GM12878 (cell line): ENCODE results near the gene MTM1. TPM values are rescaled to one million over a fixed set of nuclear protein-coding genes. Genes with fewer than 3 reads are reported as not detected.
A peak's percentile ranks its signal among the peaks of the same experiment; 100 is the strongest.

ENCODE experiments used
- ATAC-seq: fragments of 200-7000 bp; cut with Tn5 transposase; 3 replicates; pipeline ENCODE4 v1.9.1; 2020; ENCODE audit warnings: mild to moderate bottlenecking, moderate library complexity
- BruUV-seq: library from RNA; stranded (reverse); fragments of 400-500 nt; replicated peaks from 2 replicates; lab custom pipeline; 2021; lab: Mats Ljungman, UMichigan
- CTCF ChIA-PET: fragments of 300-600 bp; sonication (Branson Sonifier 250); formaldehyde crosslinking; extraction: SDS; loops from one replicate; lab custom pipeline; 2021; ENCODE audit warnings: inconsistent platforms; lab: Yijun Ruan, JAX
- POLR2A ChIA-PET: fragments of 350-600 bp; formaldehyde crosslinking; extraction: SDS; loops from one replicate; lab custom pipeline; 2021; ENCODE audit warnings: inconsistent platforms; lab: Charles Lee
- RAD21 ChIA-PET: fragments of 300-600 bp; sonication (Branson Sonifier 250); formaldehyde crosslinking; loops from one replicate; lab custom pipeline; 2023; ENCODE audit warnings: antibody characterized with exemption; ENCODE audit not compliant: unreplicated experiment; lab: Charles Lee
- SMC1A ChIA-PET: fragments of 300-600 bp; sonication (Branson Sonifier 250); formaldehyde crosslinking; loops from one replicate; lab custom pipeline; 2023; ENCODE audit not compliant: unreplicated experiment, uncharacterized antibody; lab: Charles Lee
- DNase-seq: peaks from one replicate; pipeline ENCODE4 v3.0.0-alpha.2; 2011; ENCODE audit warnings: low read depth, low spot score
- FAIRE-seq: peaks from 3 replicates; lab custom pipeline; 2011; peaks lifted over from hg19 to GRCh38; lab: Jason Lieb, UNC
- H2AFZ ChIP-seq: 2 replicates; pipeline ENCODE4 v1.6.0; 2011; ENCODE audit warnings: low read depth, low read length, control low read depth; ENCODE audit not compliant: control insufficient read depth
- H3K27ac ChIP-seq: 2 replicates; pipeline ENCODE4 v1.5.1; 2011; ENCODE audit warnings: control low read depth; ENCODE audit not compliant: control insufficient read depth, insufficient read depth
- H3K27me3 ChIP-seq, 2 experiments: replicated peaks in 1 of 2; 2 replicates each; pipeline versions ENCODE4 v1.6.0 to v1.6.1; 2011; ENCODE audit warnings: low read length in 1 of 2; ENCODE audit not compliant: control insufficient read depth in 2 of 2, insufficient read depth in 2 of 2
- H3K36me3 ChIP-seq, 2 experiments: 2 replicates each; pipeline ENCODE4 v1.5.1; 2011; ENCODE audit warnings: low read length in 1 of 2; ENCODE audit not compliant: control insufficient read depth in 2 of 2, insufficient read depth in 2 of 2
- H3K4me1 ChIP-seq: 2 replicates; pipeline ENCODE4 v1.6.1; 2011; ENCODE audit warnings: mild to moderate bottlenecking, low read length, moderate library complexity, mixed read lengths; ENCODE audit not compliant: control insufficient read depth, insufficient read depth
- H3K4me2 ChIP-seq: 2 replicates; pipeline ENCODE4 v1.6.0; 2011; ENCODE audit warnings: control low read depth; ENCODE audit not compliant: control insufficient read depth, insufficient read depth
- H3K4me3 ChIP-seq: fragments of 200-600 bp; sonication (generic); 2 replicates; pipeline ENCODE4 v1.5.1; 2016
- H3K79me2 ChIP-seq: 2 replicates; pipeline ENCODE4 v1.6.0; 2011; ENCODE audit warnings: low read length; ENCODE audit not compliant: control insufficient read depth, insufficient read depth
- H3K9ac ChIP-seq: 2 replicates; pipeline ENCODE4 v1.8.0; 2011; ENCODE audit warnings: low read length, control low read depth, mixed read lengths; ENCODE audit not compliant: control insufficient read depth, insufficient read depth
- H3K9me3 ChIP-seq: replicated peaks from 3 replicates; pipeline ENCODE4 v1.5.1; 2011; ENCODE audit warnings: mild to moderate bottlenecking, low read length; ENCODE audit not compliant: control insufficient read depth, insufficient read depth
- H4K20me1 ChIP-seq: 2 replicates; pipeline ENCODE4 v1.6.0; 2011; ENCODE audit not compliant: control insufficient read depth, insufficient read depth
- BCL11A ChIP-seq: IDR thresholded peaks from 2 replicates; pipeline ENCODE4 v1.6.1; 2011; ENCODE audit warnings: low read depth, low read length
- BMI1 ChIP-seq: fragments of 450-650 bp; IDR thresholded peaks from 2 replicates; pipeline ENCODE4 v1.6.1; 2016; ENCODE audit warnings: mild to moderate bottlenecking, moderate library complexity, borderline replicate concordance
- CREB1 ChIP-seq: IDR thresholded peaks from 2 replicates; pipeline ENCODE4 v1.6.1; 2012; ENCODE audit warnings: low read depth, mild to moderate bottlenecking, inconsistent platforms
- CREM ChIP-seq: IDR thresholded peaks from 2 replicates; pipeline ENCODE4 v1.6.1; 2014; ENCODE audit warnings: antibody characterized with exemption, low read depth
- GATAD2B ChIP-seq: fragments of 450-650 bp; conservative IDR thresholded peaks from 2 replicates; pipeline ENCODE4 v1.6.1; 2017; ENCODE audit warnings: low read depth, mild to moderate bottlenecking, moderate library complexity
- HCFC1 ChIP-seq: fragments of 150-350 bp; IDR thresholded peaks from 2 replicates; pipeline ENCODE4 v1.6.1; 2014; ENCODE audit warnings: low read length
- HDAC6 ChIP-seq: fragments of 200-600 bp; sonication (generic); IDR thresholded peaks from one replicate; pipeline ENCODE4 v1.8.0; 2017; ENCODE audit warnings: antibody characterized with exemption; ENCODE audit not compliant: unreplicated experiment
- IKZF1 ChIP-seq: fragments of 450-650 bp; conservative IDR thresholded peaks from 2 replicates; pipeline ENCODE4 v1.6.1; 2017; ENCODE audit warnings: antibody characterized with exemption, mild to moderate bottlenecking
- MYB ChIP-seq: fragments of 150-350 bp; IDR thresholded peaks from 2 replicates; pipeline ENCODE4 v1.6.1; 2014; ENCODE audit warnings: mild to moderate bottlenecking, low read depth, low read length, borderline replicate concordance
- PAX8 ChIP-seq: fragments of 450-650 bp; IDR thresholded peaks from 2 replicates; pipeline ENCODE4 v1.6.1; 2017; ENCODE audit warnings: mild to moderate bottlenecking, moderate library complexity
- RB1 ChIP-seq: fragments of 450-650 bp; formaldehyde crosslinking; IDR thresholded peaks from 2 replicates; pipeline ENCODE4 v1.6.1; 2017; ENCODE audit warnings: mild to moderate bottlenecking, borderline replicate concordance
- SMAD5 ChIP-seq: IDR thresholded peaks from 2 replicates; pipeline ENCODE4 v1.6.1; 2016; ENCODE audit warnings: antibody characterized with exemption, low read depth
- SPI1 ChIP-seq: IDR thresholded peaks from 2 replicates; pipeline ENCODE4 v1.6.1; 2011; ENCODE audit warnings: low read depth, mild to moderate bottlenecking, low read length, moderate library complexity, borderline replicate concordance; ENCODE audit not compliant: insufficient read depth
- WGBS: methylation state at CpG from one replicate; pipeline ENCODE4 v1.1.6; 2016; ENCODE audit warnings: low lambda C conversion rate; ENCODE audit not compliant: insufficient replicate concordance, insufficient coverage; ENCODE audit errors: missing lambda C conversion rate; 5-methylcytosine and 5-hydroxymethylcytosine counted together
- in situ Hi-C: fragments of 300-500 bp; cut with MboI; formaldehyde crosslinking; loops from 9 replicates; pipeline ENCODE4 v1.14.3; 2018; ENCODE audit warnings: mixed read lengths
- intact Hi-C: fragments of 100-400 bp; cut with micrococcal nuclease; formaldehyde crosslinking; loops from one replicate; pipeline ENCODE4 v1.14.2; 2022; ENCODE audit not compliant: unreplicated experiment
- polyA plus RNA-seq, 11 experiments: library from polyadenylated mRNA; depleted of rRNA in 4 of 11; unstranded in 6 of 11; stranded (reverse) in 5 of 11; fragments of >200 nt; fragmentation: Nextera tagmentation in 4 of 11; fragmentation: Illumina TruSeq in 1 of 11; extraction: Ambion mirVana in 4 of 11; extraction: Trizol in 1 of 11; gene quantifications; 1 replicate in 1 of 11; 2 replicates in 10 of 11; pipeline versions ENCODE4 v1.2.1 to v1.2.3, GENCODE V29; 2011 to 2016; ENCODE audit warnings: inconsistent platforms in 2 of 11, missing spikeins in 2 of 11, low read depth in 1 of 11
- total RNA-seq, 4 experiments: library from RNA; depleted of rRNA in 3 of 4; stranded (reverse); fragments of >200 nt in 3 of 4; fragmentation: Illumina TruSeq in 1 of 4; extraction: Trizol in 1 of 4; gene quantifications; 2 replicates each; pipeline versions ENCODE4 v1.2.1 to v1.2.3, GENCODE V29; 2013 to 2021
- TF ChIP-seq, protein P1 (sequence below): fragments of 150-350 bp; IDR thresholded peaks from 2 replicates; pipeline ENCODE4 v1.6.1; 2016; ENCODE audit warnings: low read depth, low read length
- TF ChIP-seq, protein P2 (sequence below): IDR thresholded peaks from 2 replicates; pipeline ENCODE4 v1.6.1; 2012; ENCODE audit warnings: mild to moderate bottlenecking, low read depth, low read length

Gene MTM1
- total and polyA plus RNA-seq, 10 of the 15 experiments (the other 5 are each of a cell fraction or from before 2014, with no cell fraction given) = 3.9 to 13.3 (median 8.4) TPM

DNA sequence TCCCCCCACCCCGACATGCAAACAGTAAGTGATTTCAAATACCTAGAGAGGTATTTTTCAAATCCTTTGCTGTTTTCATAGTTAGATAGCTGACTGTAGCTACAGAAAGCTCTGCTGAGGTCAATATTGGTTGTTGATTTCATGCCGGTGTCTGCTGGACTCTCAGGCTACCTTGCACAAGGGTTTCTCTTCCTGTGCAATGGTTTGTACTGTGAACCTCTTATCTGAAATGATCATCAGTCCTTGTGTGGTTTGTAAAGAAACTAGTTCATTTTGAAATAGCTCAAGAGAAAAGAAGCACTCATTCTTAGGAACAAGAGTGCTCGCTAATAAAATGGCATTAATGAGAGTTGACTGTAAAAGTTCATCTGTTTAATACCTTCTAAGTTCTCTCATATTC is 2.1 kb downstream of the MTM1 start:
- Histone ChIP-seq H3K27ac (peak overlapping the region; percentile 29; the same call in 1 of the 2 replicates), H3K9ac (no peak overlapping the region), H3K4me3 (peak overlapping the region; percentile 69; the same call in 1 of the 2 replicates), H3K9me3 (no peaks in the 10 kb centered on the region; the same call in 2 of the 3 replicates), H3K27me3 (no peaks in the 10 kb centered on the region), H3K36me3 (no peaks in the 10 kb centered on the region), H3K79me2 (no peaks in the 10 kb centered on the region), H3K4me1 (peaks cover 14% of the 10 kb centered on the region; the same call in 1 of the 2 replicates), H3K4me2 (peak overlapping the region; percentile 70), H2AFZ (no peak overlapping the region), H4K20me1 (no peaks in the 10 kb centered on the region)
- intact Hi-C loops = loop anchor here (5.0 kb wide), 1 partner anchor 127 kb away; no protein-coding TSS in a partner anchor
- DNase-seq (no peak), ATAC-seq (no peak), FAIRE-seq (no peak)
- POLR2A ChIA-PET = interaction anchor here (1.2 kb wide), 1 partner anchor 9 kb away, joined by 4 read pairs; no protein-coding TSS in a partner anchor
- RAD21 ChIA-PET = interaction anchor here (0.9 to 1.0 kb wide), 2 partner anchors 21 to 26 kb away, joined by 3 to 4 read pairs; no protein-coding TSS in a partner anchor
- WGBS = 36% methylated on average over 3 of the region's 3 CpGs
- in situ Hi-C loops = no loop called here
- BruUV-seq = no TSS peak
- CTCF ChIA-PET = interaction anchor here (0.6 to 2.2 kb wide), 5 partner anchors 16 to 159 kb away, joined by 3 to 10 read pairs (median 3); no protein-coding TSS in a partner anchor
- SMC1A ChIA-PET = interaction anchor here (0.8 to 2.2 kb wide), 4 partner anchors 11 to 27 kb away, joined by 3 to 10 read pairs (median 5); no protein-coding TSS in a partner anchor
- TF ChIP-seq HDAC6 (no peak), BCL11A (no peak), SMAD5 (no peak), IKZF1 (no peak), PAX8 (no peak), HCFC1 (no peak), BMI1 (no peak), SPI1 (no peak), MYB (no peak), CREB1 (no peak), GATAD2B (no peak), RB1 (no peak), CREM (no peak)
- TF ChIP-seq, protein P1, sequence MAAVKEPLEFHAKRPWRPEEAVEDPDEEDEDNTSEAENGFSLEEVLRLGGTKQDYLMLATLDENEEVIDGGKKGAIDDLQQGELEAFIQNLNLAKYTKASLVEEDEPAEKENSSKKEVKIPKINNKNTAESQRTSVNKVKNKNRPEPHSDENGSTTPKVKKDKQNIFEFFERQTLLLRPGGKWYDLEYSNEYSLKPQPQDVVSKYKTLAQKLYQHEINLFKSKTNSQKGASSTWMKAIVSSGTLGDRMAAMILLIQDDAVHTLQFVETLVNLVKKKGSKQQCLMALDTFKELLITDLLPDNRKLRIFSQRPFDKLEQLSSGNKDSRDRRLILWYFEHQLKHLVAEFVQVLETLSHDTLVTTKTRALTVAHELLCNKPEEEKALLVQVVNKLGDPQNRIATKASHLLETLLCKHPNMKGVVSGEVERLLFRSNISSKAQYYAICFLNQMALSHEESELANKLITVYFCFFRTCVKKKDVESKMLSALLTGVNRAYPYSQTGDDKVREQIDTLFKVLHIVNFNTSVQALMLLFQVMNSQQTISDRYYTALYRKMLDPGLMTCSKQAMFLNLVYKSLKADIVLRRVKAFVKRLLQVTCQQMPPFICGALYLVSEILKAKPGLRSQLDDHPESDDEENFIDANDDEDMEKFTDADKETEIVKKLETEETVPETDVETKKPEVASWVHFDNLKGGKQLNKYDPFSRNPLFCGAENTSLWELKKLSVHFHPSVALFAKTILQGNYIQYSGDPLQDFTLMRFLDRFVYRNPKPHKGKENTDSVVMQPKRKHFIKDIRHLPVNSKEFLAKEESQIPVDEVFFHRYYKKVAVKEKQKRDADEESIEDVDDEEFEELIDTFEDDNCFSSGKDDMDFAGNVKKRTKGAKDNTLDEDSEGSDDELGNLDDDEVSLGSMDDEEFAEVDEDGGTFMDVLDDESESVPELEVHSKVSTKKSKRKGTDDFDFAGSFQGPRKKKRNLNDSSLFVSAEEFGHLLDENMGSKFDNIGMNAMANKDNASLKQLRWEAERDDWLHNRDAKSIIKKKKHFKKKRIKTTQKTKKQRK = no peak
- TF ChIP-seq, protein P2, sequence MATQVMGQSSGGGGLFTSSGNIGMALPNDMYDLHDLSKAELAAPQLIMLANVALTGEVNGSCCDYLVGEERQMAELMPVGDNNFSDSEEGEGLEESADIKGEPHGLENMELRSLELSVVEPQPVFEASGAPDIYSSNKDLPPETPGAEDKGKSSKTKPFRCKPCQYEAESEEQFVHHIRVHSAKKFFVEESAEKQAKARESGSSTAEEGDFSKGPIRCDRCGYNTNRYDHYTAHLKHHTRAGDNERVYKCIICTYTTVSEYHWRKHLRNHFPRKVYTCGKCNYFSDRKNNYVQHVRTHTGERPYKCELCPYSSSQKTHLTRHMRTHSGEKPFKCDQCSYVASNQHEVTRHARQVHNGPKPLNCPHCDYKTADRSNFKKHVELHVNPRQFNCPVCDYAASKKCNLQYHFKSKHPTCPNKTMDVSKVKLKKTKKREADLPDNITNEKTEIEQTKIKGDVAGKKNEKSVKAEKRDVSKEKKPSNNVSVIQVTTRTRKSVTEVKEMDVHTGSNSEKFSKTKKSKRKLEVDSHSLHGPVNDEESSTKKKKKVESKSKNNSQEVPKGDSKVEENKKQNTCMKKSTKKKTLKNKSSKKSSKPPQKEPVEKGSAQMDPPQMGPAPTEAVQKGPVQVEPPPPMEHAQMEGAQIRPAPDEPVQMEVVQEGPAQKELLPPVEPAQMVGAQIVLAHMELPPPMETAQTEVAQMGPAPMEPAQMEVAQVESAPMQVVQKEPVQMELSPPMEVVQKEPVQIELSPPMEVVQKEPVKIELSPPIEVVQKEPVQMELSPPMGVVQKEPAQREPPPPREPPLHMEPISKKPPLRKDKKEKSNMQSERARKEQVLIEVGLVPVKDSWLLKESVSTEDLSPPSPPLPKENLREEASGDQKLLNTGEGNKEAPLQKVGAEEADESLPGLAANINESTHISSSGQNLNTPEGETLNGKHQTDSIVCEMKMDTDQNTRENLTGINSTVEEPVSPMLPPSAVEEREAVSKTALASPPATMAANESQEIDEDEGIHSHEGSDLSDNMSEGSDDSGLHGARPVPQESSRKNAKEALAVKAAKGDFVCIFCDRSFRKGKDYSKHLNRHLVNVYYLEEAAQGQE = no peak
